ENCODE data around the gene RNF217. TPM values are rescaled to one million over a fixed set of nuclear protein-coding genes. Genes with fewer than 3 reads are reported as not detected.

The RNF217 gene
- total and polyA plus RNA-seq, 7 donors: 2.3 to 22.5 (median 11.5) TPM

- TF ChIP-seq CTCF (IDR thresholded peaks at IDR 0.05): no peak
- DNase-seq: no peak
- Histone ChIP-seq H3K27me3 (ENCODE audit: insufficient read depth in 3 of 3, low read length in 2 of 3) (no peaks in the 10 kb centered on the region), H3K9me3 (no peaks in the 10 kb centered on the region), H3K27ac (no peak overlapping the region), H3K4me3 (no peak overlapping the region), H3K4me1 (peaks cover 79% of the 10 kb centered on the region), H3K36me3 (ENCODE audit: insufficient read depth in 1 of 2, low read depth in 1 of 2) (no peaks in the 10 kb centered on the region)
- no peak for ATAC-seq
- intact Hi-C loops (cut with DNase I): loop anchor here in 1 of 2 donors (5.0 kb wide), 1 partner anchor 34 kb away; the partner anchor contains the start of gene RNF217
Observed at GRCh38 chr6:124996411-124996810, 34.2 kb downstream of the RNF217 start.

GRCh38 chr6:124997196-124997875 is 35.1 kb downstream of the RNF217 start:
- WGBS, 3 donors: 69 to 88% (median 70%) methylated on average over 8 of the region's 8 CpGs
- TF ChIP-seq CTCF (IDR thresholded peaks at IDR 0.05): no peak
- Histone ChIP-seq H3K27me3 (ENCODE audit: insufficient read depth in 3 of 3, low read length in 2 of 3) (no peaks in the 10 kb centered on the region), H3K27ac (no peak overlapping the region), H3K9me3 (no peaks in the 10 kb centered on the region), H3K36me3 (ENCODE audit: insufficient read depth in 1 of 2, low read depth in 1 of 2) (no peaks in the 10 kb centered on the region), H3K4me1 (peaks cover 79% of the 10 kb centered on the region), H3K4me3 (no peak overlapping the region)
- DNase-seq (no peak), ATAC-seq (no peak)
- intact Hi-C loops (cut with DNase I): loop anchor here in 1 of 2 donors (5.0 kb wide), 1 partner anchor 35 kb away; the partner anchor contains the start of gene RNF217

GRCh38 chr6:124999105-124999764 is 37.0 kb downstream of the RNF217 start:
- no peak for DNase-seq
- intact Hi-C loops (cut with DNase I): loop anchor here in 1 of 2 donors (5.0 kb wide), 1 partner anchor 37 kb away; the partner anchor contains the start of gene RNF217
- no peaks in the 10 kb centered on the region for H3K36me3 ChIP-seq (ENCODE audit: insufficient read depth in 1 of 2, low read depth in 1 of 2)
- no peaks in the 10 kb centered on the region for H3K27me3 ChIP-seq (ENCODE audit: insufficient read depth in 3 of 3, low read length in 2 of 3)
- no peaks in the 10 kb centered on the region for H3K9me3 ChIP-seq
- peak; percentile 58 to 75 (median 66) for ATAC-seq
- 11 to 33% (median 12%) methylated on average over 2 of the region's 2 CpGs for WGBS, 3 donors
- H3K27ac ChIP-seq: peak overlapping the region; percentile 75
- TF ChIP-seq CTCF (IDR thresholded peaks at IDR 0.05): no peak
- peak overlapping the region; percentile 11 for H3K4me3 ChIP-seq
- peaks cover 70% of the 10 kb centered on the region for H3K4me1 ChIP-seq

- WGBS, 3 donors: 5 to 11% (median 10%) methylated on average over 4 of the region's 4 CpGs
- no peak for TF ChIP-seq CTCF (IDR thresholded peaks at IDR 0.05)
- no peaks in the 10 kb centered on the region for H3K9me3 ChIP-seq
- intact Hi-C loops (cut with DNase I): no loop called here
- H3K27ac ChIP-seq: peak overlapping the region; percentile 54
- H3K4me3 ChIP-seq: peak overlapping the region; percentile 54
- DNase-seq: no peak
- H3K4me1 ChIP-seq: peaks cover 50% of the 10 kb centered on the region
- H3K27me3 ChIP-seq (ENCODE audit: insufficient read depth in 3 of 3, low read length in 2 of 3): no peaks in the 10 kb centered on the region
- peak; percentile 53 to 70 (median 67) for ATAC-seq
- H3K36me3 ChIP-seq (ENCODE audit: insufficient read depth in 1 of 2, low read depth in 1 of 2): no peaks in the 10 kb centered on the region
Observed at GRCh38 chr6:125001684-125002405, 39.6 kb downstream of the RNF217 start.
